Uterus (tissue), 4 donors: Measurements from ENCODE around the gene ISL2. TPM values are rescaled to one million over a fixed set of nuclear protein-coding genes. Genes with fewer than 3 reads are reported as not detected.

ENCODE experiments used
- DNase-seq, 2 donors: peaks; one replicate each; pipeline ENCODE4 v3.0.0-alpha.2; 2019 to 2020
- H3K27ac ChIP-seq, 2 donors: fragments of 200-600 bp; sonication (generic); 1 replicate in 1 of 2; 2 replicates in 1 of 2; pipeline ENCODE4 v1.5.1; 2016 to 2018
- H3K27me3 ChIP-seq, 2 donors: fragments of 200-600 bp; sonication (generic); one replicate each; pipeline ENCODE4 v1.5.1; 2018 to 2019; ENCODE audit warnings: control low read depth in 1 of 2
- H3K36me3 ChIP-seq, 2 donors: fragments of 200-600 bp; sonication (generic); one replicate each; pipeline ENCODE4 v1.5.1; 2019; ENCODE audit warnings: control low read depth in 1 of 2
- H3K4me1 ChIP-seq, 2 donors: fragments of 200-600 bp; sonication (generic); one replicate each; pipeline ENCODE4 v1.5.1; 2018 to 2019; ENCODE audit warnings: control low read depth in 1 of 2
- H3K4me3 ChIP-seq, 2 donors: fragments of 200-600 bp; sonication (generic); 1 replicate in 1 of 2; 2 replicates in 1 of 2; pipeline ENCODE4 v1.5.1; 2018 to 2019; ENCODE audit warnings: mild to moderate bottlenecking in 1 of 2
- H3K9me3 ChIP-seq, 2 donors: fragments of 200-600 bp; sonication (generic); one replicate each; pipeline ENCODE4 v1.5.1; 2019; ENCODE audit warnings: control low read depth in 1 of 2
- POLR2A ChIP-seq, 2 donors: fragments of 450-650 bp; IDR thresholded peaks; one replicate each; pipeline ENCODE4 v1.6.1; 2016; ENCODE audit warnings: antibody characterized with exemption in 2 of 2, mild to moderate bottlenecking in 1 of 2, moderate library complexity in 1 of 2
- intact Hi-C: fragments of 100-400 bp; cut with DNase I; formaldehyde crosslinking; loops from one replicate; pipeline ENCODE4 v1.15.1; 2023; ENCODE audit warnings: low total_unique reads
- total RNA-seq, 4 donors: library from RNA; depleted of rRNA in 3 of 4; stranded (reverse); fragments of >200 nt in 3 of 4; gene quantifications; one replicate each; pipeline versions ENCODE4 v1.1.0 to v1.2.4, GENCODE V29; 2014 to 2023
- TF ChIP-seq, protein P1 (sequence below), 4 experiments: fragments of 200-600 bp in 2 of 4; fragments of 450-650 bp in 2 of 4; sonication (generic) in 2 of 4; IDR thresholded peaks; one replicate each; pipeline ENCODE4 v1.5.1; 2016 to 2019; ENCODE audit warnings: antibody characterized with exemption in 4 of 4, mild to moderate bottlenecking in 2 of 4, moderate library complexity in 1 of 4
- donor health status: DM: yes; HTN: yes; CAD: no.

The ISL2 gene
- total RNA-seq, 4 donors from 2014 or later = 0.48 TPM; not detected in 3

DNA sequence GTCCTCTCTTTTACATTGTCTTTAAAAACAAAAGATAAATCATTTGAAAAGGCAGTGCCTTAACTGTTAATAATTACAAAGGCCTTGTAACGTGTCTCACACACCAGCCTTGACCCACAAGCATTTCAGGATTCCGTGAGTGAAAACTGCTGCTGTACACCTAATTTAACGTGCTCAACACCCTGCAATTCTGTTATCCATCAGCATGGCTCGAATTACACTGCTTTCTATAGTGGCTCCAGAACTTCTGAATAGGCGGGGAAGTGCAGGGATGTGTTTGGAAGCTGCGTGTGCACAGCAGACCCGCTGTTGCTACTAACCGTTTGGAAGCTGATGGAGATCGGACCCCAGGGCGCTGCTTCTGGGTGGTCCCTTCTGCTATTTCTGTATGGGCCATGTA is 15.4 kb upstream of the ISL2 start:
- TF ChIP-seq, protein P1, sequence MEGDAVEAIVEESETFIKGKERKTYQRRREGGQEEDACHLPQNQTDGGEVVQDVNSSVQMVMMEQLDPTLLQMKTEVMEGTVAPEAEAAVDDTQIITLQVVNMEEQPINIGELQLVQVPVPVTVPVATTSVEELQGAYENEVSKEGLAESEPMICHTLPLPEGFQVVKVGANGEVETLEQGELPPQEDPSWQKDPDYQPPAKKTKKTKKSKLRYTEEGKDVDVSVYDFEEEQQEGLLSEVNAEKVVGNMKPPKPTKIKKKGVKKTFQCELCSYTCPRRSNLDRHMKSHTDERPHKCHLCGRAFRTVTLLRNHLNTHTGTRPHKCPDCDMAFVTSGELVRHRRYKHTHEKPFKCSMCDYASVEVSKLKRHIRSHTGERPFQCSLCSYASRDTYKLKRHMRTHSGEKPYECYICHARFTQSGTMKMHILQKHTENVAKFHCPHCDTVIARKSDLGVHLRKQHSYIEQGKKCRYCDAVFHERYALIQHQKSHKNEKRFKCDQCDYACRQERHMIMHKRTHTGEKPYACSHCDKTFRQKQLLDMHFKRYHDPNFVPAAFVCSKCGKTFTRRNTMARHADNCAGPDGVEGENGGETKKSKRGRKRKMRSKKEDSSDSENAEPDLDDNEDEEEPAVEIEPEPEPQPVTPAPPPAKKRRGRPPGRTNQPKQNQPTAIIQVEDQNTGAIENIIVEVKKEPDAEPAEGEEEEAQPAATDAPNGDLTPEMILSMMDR (IDR thresholded peaks at IDR 0.05) = no peak
- no peak for TF ChIP-seq POLR2A (IDR thresholded peaks at IDR 0.05)
- Histone ChIP-seq H3K27me3 (peaks cover 0 to 6% of the 10 kb centered on the region in 2 donors), H3K36me3 (no peaks in the 10 kb centered on the region), H3K27ac (no peak overlapping the region), H3K4me3 (no peak overlapping the region), H3K9me3 (no peaks in the 10 kb centered on the region), H3K4me1 (no peaks in the 10 kb centered on the region)
- DNase-seq = no peak
- intact Hi-C loops = no loop called here

DNA sequence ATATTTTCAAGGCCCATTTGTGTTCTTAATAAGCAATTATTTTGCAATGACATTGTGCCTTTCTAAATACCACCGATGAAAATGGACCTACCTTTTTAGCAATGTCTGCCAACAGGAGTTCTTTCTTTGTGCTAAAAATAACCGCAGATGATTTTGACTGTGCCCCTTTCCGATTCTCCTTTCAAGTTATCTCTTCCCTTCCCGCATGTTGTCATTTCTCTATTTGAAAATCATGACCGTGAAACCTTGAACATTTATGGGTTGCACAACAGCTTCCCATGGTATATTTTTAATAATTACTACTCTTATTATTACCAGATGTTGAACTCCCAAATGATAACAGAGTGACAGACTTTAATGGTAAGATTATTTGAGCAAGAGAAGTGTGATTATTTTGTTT is 15.0 kb upstream of the ISL2 start:
- TF ChIP-seq, protein P1 (IDR thresholded peaks at IDR 0.05) = no peak
- TF ChIP-seq POLR2A (IDR thresholded peaks at IDR 0.05) = no peak
- intact Hi-C loops = no loop called here
- Histone ChIP-seq H3K27me3 (peaks cover 0 to 6% of the 10 kb centered on the region in 2 donors), H3K4me3 (no peak overlapping the region), H3K36me3 (no peaks in the 10 kb centered on the region), H3K27ac (no peak overlapping the region), H3K4me1 (no peaks in the 10 kb centered on the region), H3K9me3 (no peaks in the 10 kb centered on the region)
- no peak for DNase-seq

DNA sequence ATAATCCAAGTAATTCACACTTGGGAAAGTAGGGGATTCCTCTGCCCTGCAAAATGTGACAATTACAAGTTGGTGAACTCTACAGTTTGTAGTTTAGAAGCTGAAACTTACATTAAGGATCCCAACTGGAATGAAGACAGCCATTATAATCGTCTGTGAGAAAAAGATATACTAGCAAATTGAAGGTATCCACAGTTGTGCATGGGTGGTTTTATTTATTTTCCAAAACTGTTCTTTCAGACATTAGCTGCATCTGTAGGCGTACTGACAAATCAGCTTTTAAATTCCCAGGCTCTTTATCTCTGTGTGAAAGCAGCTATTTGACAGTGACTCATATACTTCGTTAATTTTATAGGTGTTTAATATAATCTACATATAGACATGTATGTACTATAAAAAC is 12.5 kb upstream of the ISL2 start:
- no peak for TF ChIP-seq POLR2A (IDR thresholded peaks at IDR 0.05)
- TF ChIP-seq, protein P1 (IDR thresholded peaks at IDR 0.05) = no peak
- intact Hi-C loops = no loop called here

DNA sequence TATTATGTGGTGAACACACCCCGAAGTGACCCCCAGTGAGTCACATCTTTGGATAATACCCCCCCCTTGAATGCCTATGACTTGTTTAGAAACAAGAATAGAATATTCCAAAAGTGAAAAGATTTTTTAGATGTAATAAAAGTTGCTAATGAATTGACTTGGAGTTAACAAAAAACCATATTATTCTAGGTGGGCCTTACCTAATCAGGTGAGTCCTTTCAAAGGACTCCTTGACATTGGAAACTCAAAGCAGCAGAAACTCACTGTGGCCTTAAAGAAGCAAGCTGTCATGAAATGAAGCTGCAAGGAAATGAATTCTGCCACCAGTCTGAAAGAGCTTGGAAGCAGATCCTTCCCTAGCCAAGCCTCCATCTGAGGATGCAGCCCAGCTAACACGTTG is 10.9 kb upstream of the ISL2 start:
- Histone ChIP-seq H3K4me1 (no peaks in the 10 kb centered on the region), H3K9me3 (no peaks in the 10 kb centered on the region), H3K27me3 (peaks cover 0 to 6% of the 10 kb centered on the region in 2 donors), H3K27ac (no peak overlapping the region), H3K36me3 (no peaks in the 10 kb centered on the region), H3K4me3 (no peak overlapping the region)
- no peak for DNase-seq
- TF ChIP-seq, protein P1 (IDR thresholded peaks at IDR 0.05) = no peak
- TF ChIP-seq POLR2A (IDR thresholded peaks at IDR 0.05) = no peak
- intact Hi-C loops = no loop called here

More for the DNA sequence above, 12.5 kb upstream of the ISL2 start:
- Histone ChIP-seq H3K36me3 (no peaks in the 10 kb centered on the region), H3K27ac (no peak overlapping the region), H3K9me3 (no peaks in the 10 kb centered on the region), H3K4me1 (no peaks in the 10 kb centered on the region), H3K4me3 (no peak overlapping the region), H3K27me3 (peaks cover 0 to 6% of the 10 kb centered on the region in 2 donors)
- no peak for DNase-seq

DNA sequence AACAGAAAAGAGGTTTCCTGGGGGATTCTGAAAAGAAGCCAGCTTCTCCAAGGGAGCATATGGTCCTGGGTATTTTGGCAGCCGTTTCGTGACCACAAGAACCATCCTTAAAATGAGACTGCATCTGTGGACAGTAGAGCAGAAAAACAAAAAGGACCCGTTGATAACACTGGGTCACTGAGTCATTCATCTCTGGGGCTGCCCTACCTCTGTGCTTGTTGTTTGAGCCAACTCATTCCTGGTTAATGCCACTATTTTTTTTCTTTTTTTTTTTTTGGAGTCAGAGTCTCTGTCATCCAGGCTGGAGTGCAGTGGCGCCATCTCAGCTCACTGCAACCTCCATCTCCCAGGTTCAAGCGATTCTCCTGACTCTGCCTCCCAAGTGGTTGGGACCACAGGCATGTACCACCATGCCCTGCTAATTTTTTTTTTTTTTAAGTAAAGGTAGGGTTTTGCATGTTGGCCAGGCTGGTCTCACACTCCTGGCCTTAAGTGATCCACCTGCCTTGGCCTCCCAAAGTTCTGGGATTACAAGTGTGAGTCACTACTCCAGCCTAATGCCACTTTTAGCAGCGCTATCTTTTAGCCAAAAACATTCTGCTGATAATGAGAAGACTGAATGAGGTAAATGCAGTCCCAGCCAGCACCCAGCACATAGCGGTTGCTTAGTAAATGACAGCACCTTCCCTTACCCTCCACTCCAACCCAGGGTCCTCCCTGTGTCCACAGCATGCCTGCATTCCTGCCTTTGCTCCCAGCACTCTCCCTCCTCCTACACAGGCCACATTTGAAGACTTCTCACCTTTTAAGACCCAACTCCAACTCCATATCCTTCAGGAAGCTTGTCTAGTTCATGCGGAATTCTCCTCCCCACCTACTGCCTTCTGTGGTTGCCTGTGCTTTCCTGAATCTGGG is 9.1 kb upstream of the ISL2 start:
- intact Hi-C loops = no loop called here
- H3K4me1 ChIP-seq = no peaks in the 10 kb centered on the region
- no peak overlapping the region for H3K4me3 ChIP-seq
- no peak for DNase-seq
- no peaks in the 10 kb centered on the region for H3K9me3 ChIP-seq
- no peaks in the 10 kb centered on the region for H3K36me3 ChIP-seq
- TF ChIP-seq, protein P1 (IDR thresholded peaks at IDR 0.05) = no peak
- TF ChIP-seq POLR2A (IDR thresholded peaks at IDR 0.05) = no peak
- peaks cover 0 to 4% of the 10 kb centered on the region in 2 donors for H3K27me3 ChIP-seq
- no peak overlapping the region for H3K27ac ChIP-seq
